SW480 (cell line): Measurements from ENCODE around the gene U2SURP.

Experiments used
- DNase-seq: peaks from one replicate; pipeline ENCODE4 v3.0.0-alpha.2; 2016; ENCODE audit warnings: low spot score

U2SURP gene

GRCh38 chr3:143001369-143002082 is at the start of gene U2SURP:
Gene U2SURP, plus strand, starts transcription at chr3:143001570. Its CDS starts 59 bp downstream, at chr3:143001629.
- DNase-seq = peak; percentile 99

DNA sequence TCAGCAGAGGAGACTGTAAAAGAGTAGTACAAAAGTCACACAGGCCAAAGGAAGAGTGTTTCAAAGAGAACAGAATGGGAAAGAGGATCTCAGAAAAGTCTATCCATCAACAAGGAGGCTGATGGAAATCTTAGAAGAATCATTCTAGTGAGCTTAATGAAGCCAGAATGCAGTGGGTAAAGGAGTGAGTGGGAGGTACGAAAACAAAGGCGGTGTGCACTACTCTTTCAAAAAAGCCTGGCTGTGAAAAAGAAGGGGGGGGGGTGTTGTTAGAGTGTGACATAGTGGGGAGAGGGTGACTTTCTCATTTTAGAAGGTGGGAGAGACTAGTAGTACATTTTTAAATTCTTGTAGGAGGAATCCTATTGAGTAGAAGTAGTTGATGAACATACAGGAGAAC is 49.6 kb upstream of the U2SURP start:
- DNase-seq = no peak

DNA sequence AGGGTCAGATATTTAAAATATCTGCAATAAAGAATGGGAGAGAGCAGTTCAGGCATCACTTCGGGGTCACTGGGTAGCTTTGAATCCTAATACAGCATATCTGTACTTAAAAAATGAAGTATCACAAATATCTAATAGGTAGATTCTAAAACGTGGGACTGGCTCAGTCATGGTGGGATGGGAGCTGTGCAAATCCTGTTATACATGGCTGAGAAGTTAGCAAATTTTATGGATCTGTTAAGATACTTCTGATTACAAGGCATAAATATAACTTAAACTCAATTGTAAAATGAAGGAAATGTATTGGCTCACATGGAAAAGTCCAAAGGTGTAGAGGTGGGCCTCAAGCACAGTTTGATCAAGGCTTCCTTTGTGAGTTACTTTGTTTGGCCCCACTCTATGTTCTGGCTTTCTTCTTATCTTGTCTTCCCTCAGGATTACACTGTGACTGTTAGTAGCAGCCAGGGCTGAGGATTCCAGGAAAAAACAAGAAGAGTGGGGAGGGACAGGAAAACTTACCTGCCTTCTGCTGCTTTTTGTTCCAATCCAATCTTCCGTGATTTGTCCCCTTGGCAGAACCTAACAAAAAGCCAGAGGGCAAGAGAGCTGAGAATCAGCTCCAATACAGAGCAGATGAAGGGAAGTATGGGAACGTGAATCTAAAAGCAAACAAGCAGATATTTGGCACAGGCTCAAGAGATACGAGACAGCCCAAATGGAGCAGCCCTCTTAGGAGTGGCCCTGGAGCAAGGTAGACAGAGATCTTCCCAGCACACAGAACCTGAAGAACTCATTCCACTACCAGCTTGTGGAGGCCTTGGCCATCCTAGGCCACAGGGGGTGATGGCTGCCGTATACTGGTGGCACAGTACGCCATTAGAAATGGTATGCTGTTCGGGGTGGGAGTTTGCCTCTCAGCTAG is 48.8 kb upstream of the U2SURP start:
- DNase-seq = no peak

GRCh38 chr3:142953443-142953842 is 47.9 kb upstream of the U2SURP start:
- DNase-seq = no peak

GRCh38 chr3:142958707-142959106 is 42.7 kb upstream of the U2SURP start:
- DNase-seq = peak; percentile 17

DNA sequence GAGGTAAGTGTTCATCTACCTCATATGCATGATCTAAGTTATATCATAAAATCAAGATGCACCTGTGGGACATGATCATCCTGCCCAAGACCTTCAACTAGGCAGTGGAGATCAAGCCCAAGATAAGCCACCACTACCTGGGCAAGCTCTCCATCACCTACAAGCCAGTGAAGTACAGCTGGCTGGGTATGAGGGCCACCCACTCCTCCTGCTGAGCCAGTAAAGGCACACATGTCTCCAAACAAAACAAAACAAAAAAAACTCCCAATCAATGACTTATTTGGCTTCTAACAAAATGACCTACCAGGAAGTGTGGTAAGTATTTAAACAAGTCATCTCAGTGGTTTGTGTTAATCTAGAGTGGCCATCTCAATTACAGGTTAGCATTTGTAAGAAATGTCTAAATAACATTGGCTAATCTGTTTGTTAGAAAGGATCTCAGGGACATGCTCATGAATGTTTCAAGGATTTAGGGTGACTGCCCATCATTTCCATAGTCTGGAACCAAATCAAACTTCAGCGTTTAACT is 41.0 kb upstream of the U2SURP start:
- no peak for DNase-seq

- no peak for DNase-seq
Observed at GRCh38 chr3:142961539-142961938, 39.8 kb upstream of the U2SURP start.

GRCh38 chr3:142962175-142962519 is 39.2 kb upstream of the U2SURP start:
- no peak for DNase-seq

GRCh38 chr3:142962520-142963233 is 38.7 kb upstream of the U2SURP start:
- no peak for DNase-seq

- DNase-seq = no peak
Observed at GRCh38 chr3:142963234-142963515, 38.2 kb upstream of the U2SURP start.

DNA sequence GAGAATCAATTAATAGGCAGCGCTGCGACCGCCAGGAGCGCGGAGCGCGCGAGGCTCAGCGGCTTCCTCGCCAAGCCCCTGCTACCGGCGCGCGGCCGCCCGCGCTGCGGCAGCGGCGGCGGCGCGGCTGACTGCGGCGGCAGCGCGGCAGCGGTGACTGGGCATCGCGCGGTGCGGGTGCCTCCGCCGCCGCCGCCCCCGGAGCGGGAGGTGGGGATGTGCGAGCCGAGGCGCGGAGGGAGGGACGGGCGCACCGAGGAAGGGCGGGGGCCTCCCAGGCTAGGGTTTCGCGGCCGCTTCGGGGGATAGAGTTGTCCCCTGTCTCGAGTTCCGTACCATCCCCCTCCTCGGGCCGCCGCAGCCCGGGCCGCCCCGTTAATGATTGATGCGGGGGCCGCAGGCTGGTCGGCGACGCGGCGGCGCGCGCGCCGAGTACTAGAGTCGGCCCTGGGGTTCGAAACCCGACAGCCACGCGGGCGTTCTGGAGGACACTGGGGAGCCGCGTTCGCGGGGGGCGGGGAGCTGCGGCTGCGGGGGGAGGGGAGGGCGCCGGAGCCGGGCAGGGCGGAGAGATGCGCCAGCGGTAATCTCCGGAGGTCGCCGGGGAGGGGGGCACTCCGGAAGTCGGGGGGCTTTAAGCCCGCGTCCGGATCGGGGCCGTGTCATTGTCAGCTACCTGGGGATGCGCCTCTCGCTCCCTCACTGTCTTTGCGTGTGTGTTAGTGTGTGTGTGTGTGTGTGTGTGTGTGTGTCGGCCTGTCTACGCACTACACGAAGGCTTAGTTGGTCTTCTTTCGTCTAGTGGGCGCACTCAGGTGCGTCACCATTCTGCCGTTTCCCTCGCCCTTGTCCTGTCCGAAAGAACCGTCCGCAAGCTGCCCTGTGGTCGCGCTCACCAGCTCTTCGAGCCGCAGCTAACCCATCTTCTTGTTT is 37.6 kb upstream of the U2SURP start, which contains the start of gene PAQR9:
Gene PAQR9 (minus strand): TSS at position 159 of the 933 bp plus-strand sequence. CDS start 338 bp downstream, outside the sequence.
- DNase-seq = no peak

GRCh38 chr3:142965581-142965980 is 35.8 kb upstream of the U2SURP start:
- DNase-seq = no peak

DNA sequence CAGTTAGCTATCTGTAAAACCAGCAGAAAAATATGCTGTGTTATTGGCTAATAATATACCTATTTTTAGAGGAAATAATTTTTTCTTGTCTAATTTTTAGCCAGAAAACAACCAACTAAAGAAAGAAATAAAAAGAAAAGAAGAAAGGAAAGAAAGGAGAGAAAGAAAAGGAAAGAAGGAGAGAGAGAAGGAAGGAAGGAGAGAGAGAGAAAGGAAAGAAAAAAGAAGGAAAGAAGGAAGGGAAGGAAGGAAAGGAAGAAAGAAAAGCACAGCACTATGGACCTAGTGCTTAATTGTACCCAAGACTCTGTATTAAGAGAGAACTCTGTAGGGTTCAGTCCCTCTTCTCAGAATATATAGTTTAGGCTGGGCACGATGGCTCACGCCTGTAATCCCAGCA is 34.6 kb upstream of the U2SURP start:
- no peak for DNase-seq

DNA sequence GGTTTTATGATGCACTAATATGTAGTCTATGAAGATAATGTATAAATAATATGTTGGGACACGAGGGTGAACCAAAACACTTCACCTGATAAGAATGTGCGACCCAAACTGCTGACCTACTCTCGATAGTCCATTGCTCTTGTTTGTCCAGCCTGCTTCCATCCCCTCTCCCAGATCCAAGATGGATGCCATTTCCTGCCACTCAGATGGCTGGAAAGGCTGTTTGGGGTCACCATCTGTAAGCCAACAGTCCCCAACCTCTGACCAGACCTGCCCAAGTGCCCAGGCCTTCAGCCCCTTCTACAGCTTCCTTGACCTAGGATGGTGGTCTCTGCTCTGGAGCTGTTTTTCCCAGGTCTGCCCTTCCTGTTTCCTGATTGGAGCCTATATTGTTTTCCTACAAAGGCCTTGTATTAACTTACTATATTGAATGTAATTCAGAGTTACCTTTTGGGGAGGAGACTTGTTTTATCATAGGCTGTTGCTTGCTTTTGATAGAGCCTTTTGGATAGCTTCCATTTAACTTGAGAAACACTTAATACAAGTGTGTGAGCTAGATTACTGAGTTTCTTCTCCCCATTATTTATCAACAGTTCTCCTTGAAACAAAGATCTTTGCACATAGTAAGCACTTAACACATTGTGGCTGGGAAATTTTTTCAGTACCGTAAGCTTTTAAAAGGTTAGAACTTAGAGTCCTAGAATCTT is 32.9 kb upstream of the U2SURP start:
- DNase-seq = no peak

DNA sequence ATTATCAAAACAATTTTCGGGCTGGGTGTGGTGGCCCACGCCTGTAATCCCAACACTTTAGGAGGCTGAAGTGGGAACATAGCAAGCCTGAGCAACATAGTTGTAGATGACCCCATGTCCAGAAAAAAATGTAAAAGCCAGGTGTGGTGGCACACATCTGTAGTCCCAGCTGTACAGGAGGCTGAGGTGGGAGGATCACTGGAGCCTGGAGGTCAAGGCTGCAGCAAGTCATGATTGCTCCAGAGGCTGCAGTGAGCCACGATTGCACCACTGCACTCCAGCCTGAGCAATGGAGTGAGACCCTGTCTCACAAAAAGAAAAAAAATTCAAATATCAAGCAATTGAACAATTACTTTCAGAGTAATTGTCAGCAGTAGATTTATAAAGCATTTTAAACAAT is 29.9 kb upstream of the U2SURP start:
- no peak for DNase-seq

- no peak for DNase-seq
Observed at GRCh38 chr3:142972092-142972753, 29.1 kb upstream of the U2SURP start.

GRCh38 chr3:142973217-142974009 is 28.0 kb upstream of the U2SURP start:
- DNase-seq = no peak

GRCh38 chr3:142975316-142975995 is 25.9 kb upstream of the U2SURP start:
- DNase-seq = no peak
